Panc1 (cell line): ENCODE data around the gene SMTNL1.

Experiments
- CTCF ChIP-seq: fragments of 450-650 bp; IDR thresholded peaks from 2 replicates; pipeline ENCODE4 v1.5.1; 2017; ENCODE audit warnings: mild to moderate bottlenecking
- POLR2AphosphoS5 ChIP-seq: IDR thresholded peaks from 2 replicates; pipeline ENCODE4 v1.6.1; 2012; ENCODE audit warnings: mild to moderate bottlenecking, low read depth, low read length, moderate library complexity
- REST ChIP-seq, 2 experiments: IDR thresholded peaks; 2 replicates each; pipeline ENCODE4 v1.6.1; 2011 to 2012; ENCODE audit warnings: low read depth in 2 of 2, control low read depth in 1 of 2, low read length in 1 of 2, mild to moderate bottlenecking in 1 of 2, moderate library complexity in 1 of 2; ENCODE audit not compliant: insufficient read depth in 1 of 2
- TCF7L2 ChIP-seq: IDR thresholded peaks from 2 replicates; pipeline ENCODE4 v1.6.1; 2011; ENCODE audit warnings: mild to moderate bottlenecking, low read depth, low read length, inconsistent platforms

- TF ChIP-seq CTCF, result no peak
- no peak for TF ChIP-seq POLR2AphosphoS5
- no peak for TF ChIP-seq REST (IDR thresholded peaks at IDR 0.05; ENCODE audit: insufficient read depth in 1 of 2, low read depth in 2 of 2, low read length in 1 of 2)
- no peak for TF ChIP-seq TCF7L2
These were observed at the start of gene SMTNL1 for GRCh38 chr11:57536947-57537619.
